ENCODE measurements around the gene MOCS1. TPM values are rescaled to one million over a fixed set of nuclear protein-coding genes. Genes with fewer than 3 reads are reported as not detected.

MOCS1 gene
- polyA plus RNA-seq, 3 donors from 2014 or later = 0.39 to 0.93 (median 0.59) TPM

DNA sequence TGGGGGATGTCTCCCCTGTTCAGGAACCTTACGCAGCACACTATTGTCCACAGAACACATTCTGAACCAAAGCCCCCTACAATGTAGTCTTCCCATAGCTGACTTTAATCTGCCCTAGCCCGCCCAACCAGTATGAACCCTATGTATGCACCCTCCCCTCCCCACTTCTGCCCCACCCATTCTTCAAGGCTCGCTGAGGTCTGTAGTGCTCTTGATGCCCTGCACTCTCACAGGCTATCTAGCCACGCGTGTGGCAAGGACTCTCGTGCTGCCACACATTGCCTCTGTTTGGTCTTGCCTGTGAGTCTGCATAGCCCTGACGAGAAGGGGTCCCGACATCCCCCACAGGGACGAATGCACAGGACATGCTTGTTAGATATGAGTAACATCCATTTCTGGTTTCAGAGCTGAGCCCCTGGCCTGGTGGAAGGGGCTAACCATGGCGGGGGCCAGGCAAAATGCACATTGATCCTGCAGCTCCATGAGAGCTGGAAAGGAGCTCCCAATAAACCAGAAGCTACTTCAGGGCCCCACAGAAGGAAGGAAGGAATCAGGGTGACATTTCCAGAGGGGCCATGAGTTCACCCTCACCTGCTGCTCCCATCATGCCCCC is 22.6 kb downstream of the MOCS1 start:
- no peaks in the 10 kb centered on the region for H3K4me1 Mint-ChIP-seq
- H3K36me3 Mint-ChIP-seq = peaks cover 0 to 5% (median 0%) of the 10 kb centered on the region in 3 donors
- no peaks in the 10 kb centered on the region for H3K9me3 Mint-ChIP-seq
- H3K27me3 Mint-ChIP-seq (ENCODE audit: low read depth in 3 of 3) = no peaks in the 10 kb centered on the region
- H3K27ac Mint-ChIP-seq = no peak overlapping the region
- DNase-seq = no peak
- H3K4me3 Mint-ChIP-seq = no peak overlapping the region

DNA sequence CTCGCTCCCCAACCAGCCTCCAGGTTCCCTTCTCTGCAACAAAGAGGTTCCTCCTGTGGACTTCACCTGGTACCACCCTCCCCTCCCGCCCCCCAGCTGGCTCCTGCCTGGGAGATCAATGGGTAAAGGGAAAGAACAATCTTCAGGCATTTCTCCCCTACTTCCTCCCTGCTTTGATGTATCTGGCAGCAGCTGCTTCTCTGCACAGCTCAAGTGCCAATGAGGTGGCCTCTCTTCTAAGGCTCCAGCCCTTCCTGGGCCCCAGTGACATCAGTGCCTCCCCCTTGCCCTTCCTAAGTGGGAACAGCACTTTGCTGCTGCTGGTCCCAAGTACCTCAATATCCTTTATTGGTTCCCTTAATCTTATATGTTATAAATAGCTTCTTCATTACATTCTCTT is 23.5 kb downstream of the MOCS1 start:
- H3K9me3 Mint-ChIP-seq = no peaks in the 10 kb centered on the region
- peaks cover 0 to 2% (median 0%) of the 10 kb centered on the region in 3 donors for H3K27me3 Mint-ChIP-seq (ENCODE audit: low read depth in 3 of 3)
- DNase-seq = no peak
- H3K27ac Mint-ChIP-seq = no peak overlapping the region
- H3K4me3 Mint-ChIP-seq = no peak overlapping the region
- H3K4me1 Mint-ChIP-seq = no peaks in the 10 kb centered on the region
- peaks cover 0 to 5% (median 0%) of the 10 kb centered on the region in 3 donors for H3K36me3 Mint-ChIP-seq

- Mint-ChIP-seq H3K9me3 (no peaks in the 10 kb centered on the region), H3K27ac (no peak overlapping the region), H3K27me3 (ENCODE audit: low read depth in 3 of 3) (peaks cover 0 to 2% (median 0%) of the 10 kb centered on the region in 3 donors), H3K36me3 (peaks cover 0 to 5% (median 0%) of the 10 kb centered on the region in 3 donors), H3K4me3 (no peak overlapping the region), H3K4me1 (no peaks in the 10 kb centered on the region)
- DNase-seq = no peak
These were observed 24.1 kb downstream of the MOCS1 start for GRCh38 chr6:39910164-39910563.

- H3K27me3 Mint-ChIP-seq (ENCODE audit: low read depth in 3 of 3) = peaks cover 0 to 2% (median 0%) of the 10 kb centered on the region in 3 donors
- H3K27ac Mint-ChIP-seq = no peak overlapping the region
- H3K4me3 Mint-ChIP-seq = no peak overlapping the region
- H3K9me3 Mint-ChIP-seq = no peaks in the 10 kb centered on the region
- DNase-seq = no peak
- no peaks in the 10 kb centered on the region for H3K4me1 Mint-ChIP-seq
- H3K36me3 Mint-ChIP-seq = peaks cover 0 to 5% (median 0%) of the 10 kb centered on the region in 3 donors
These were observed 24.6 kb downstream of the MOCS1 start for GRCh38 chr6:39909701-39910100.

GRCh38 chr6:39908838-39909583 is 25.3 kb downstream of the MOCS1 start:
- H3K27ac Mint-ChIP-seq = no peak overlapping the region
- peaks cover 0 to 2% (median 0%) of the 10 kb centered on the region in 3 donors for H3K27me3 Mint-ChIP-seq (ENCODE audit: low read depth in 3 of 3)
- no peak for DNase-seq
- H3K4me1 Mint-ChIP-seq = no peaks in the 10 kb centered on the region
- peaks cover 0 to 5% (median 0%) of the 10 kb centered on the region in 3 donors for H3K36me3 Mint-ChIP-seq
- H3K4me3 Mint-ChIP-seq = no peak overlapping the region
- H3K9me3 Mint-ChIP-seq = no peaks in the 10 kb centered on the region

DNA sequence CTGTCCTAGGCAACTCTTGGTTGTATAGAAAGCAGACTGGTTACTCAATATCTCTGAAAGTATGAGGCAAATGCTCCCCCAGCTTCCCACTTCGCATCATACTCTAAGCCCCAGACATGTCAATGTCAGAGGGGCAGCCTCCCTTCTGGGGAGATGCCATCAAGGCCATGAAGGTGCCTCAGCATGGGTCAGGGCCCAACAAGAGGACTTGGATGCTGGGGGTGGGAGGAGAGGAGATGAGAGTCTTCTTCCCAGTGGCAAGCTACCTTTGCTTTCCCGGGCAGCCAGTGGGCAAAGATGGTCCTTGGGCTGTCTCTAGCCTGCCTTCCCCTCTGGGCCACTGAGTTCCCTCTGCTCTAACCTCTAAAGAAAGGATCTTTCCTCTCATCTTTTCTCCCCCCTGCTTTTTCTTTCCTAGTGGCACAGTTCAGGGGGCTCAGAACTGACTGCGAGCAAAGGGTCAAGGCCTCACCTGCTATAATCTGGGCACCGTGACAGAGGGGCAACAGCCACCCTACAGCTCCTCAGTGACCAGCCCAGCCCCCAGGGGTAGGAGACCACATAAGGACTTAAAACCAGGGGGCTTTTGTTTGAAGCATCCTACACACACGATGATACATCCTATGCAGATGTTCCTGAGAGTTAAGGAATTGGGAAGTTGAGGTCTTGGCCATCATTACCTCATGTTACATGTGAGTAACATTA is 26.2 kb downstream of the MOCS1 start:
- Mint-ChIP-seq H3K27ac (no peak overlapping the region), H3K4me1 (no peaks in the 10 kb centered on the region), H3K4me3 (no peak overlapping the region), H3K9me3 (no peaks in the 10 kb centered on the region), H3K27me3 (ENCODE audit: low read depth in 3 of 3) (peaks cover 0 to 2% (median 0%) of the 10 kb centered on the region in 3 donors), H3K36me3 (peaks cover 0 to 5% (median 0%) of the 10 kb centered on the region in 3 donors)
- no peak for DNase-seq

DNA sequence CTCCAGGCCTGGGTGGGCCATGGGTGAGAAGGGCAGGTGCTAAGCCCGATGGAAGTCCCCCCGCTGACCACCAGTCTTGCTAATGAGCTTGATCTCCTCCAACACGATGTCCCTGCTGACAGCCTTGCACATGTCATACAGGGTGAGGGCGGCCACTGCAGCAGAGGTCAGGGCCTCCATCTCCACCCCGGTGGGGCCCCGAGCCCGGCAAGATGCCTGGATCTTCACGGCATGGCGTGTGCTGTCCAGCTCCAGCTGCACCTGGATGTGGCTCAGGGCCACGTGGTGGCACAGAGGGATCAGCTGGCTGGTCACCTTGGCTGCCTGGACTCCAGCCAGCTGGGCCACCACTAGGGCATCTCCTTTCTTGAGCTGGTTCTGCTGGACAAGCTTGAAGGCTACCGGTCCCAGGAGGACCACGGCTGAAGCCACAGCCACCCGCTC is 27.9 kb downstream of the MOCS1 start:
- Mint-ChIP-seq H3K27ac (no peak overlapping the region), H3K36me3 (peaks cover 0 to 4% (median 0%) of the 10 kb centered on the region in 3 donors), H3K27me3 (ENCODE audit: low read depth in 3 of 3) (peaks cover 0 to 3% (median 1%) of the 10 kb centered on the region in 3 donors), H3K9me3 (no peaks in the 10 kb centered on the region), H3K4me3 (no peak overlapping the region), H3K4me1 (no peaks in the 10 kb centered on the region)
- no peak for DNase-seq

GRCh38 chr6:39905640-39905975 is 28.7 kb downstream of the MOCS1 start:
- Mint-ChIP-seq H3K4me1 (no peaks in the 10 kb centered on the region), H3K36me3 (no peaks in the 10 kb centered on the region), H3K4me3 (no peak overlapping the region), H3K27ac (no peak overlapping the region), H3K9me3 (no peaks in the 10 kb centered on the region), H3K27me3 (ENCODE audit: low read depth in 3 of 3) (peaks cover 0 to 5% (median 1%) of the 10 kb centered on the region in 3 donors)
- DNase-seq = no peak

DNA sequence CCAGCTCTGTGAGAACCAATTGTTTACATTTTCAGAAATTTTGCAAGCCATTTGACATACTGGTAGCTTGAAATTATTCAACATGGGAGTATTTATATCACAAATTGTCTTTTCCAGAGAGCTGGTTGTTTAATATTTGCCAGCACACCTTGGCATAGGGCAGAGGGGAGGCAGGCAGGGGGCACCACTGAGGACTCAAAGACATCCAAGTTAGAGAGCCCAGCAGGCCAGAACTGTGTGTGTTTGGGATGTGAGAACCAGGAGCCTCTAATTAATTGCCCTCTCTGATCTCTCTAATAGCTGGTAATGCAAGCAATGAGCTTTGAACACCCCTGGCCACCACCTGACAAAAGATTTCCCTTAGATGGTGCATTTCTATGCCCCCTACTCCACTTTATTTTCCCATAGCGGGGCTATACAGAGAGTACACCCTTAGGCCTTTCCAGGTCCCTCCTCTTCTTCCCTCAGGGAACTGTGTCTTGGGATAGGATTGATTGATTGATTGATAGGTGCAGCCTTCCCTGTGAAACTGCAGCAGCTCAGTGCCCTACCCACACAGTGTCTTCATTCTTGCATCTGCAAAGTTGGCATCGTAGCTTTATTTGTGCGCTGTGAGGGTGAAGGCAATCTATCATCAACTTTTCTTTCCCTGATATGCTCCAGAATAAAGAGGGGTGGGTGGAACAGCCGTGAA is 29.2 kb downstream of the MOCS1 start:
- H3K27me3 Mint-ChIP-seq (ENCODE audit: low read depth in 3 of 3) = peaks cover 0 to 5% (median 1%) of the 10 kb centered on the region in 3 donors
- no peaks in the 10 kb centered on the region for H3K36me3 Mint-ChIP-seq
- no peak for DNase-seq
- H3K27ac Mint-ChIP-seq = no peak overlapping the region
- no peak overlapping the region for H3K4me3 Mint-ChIP-seq
- no peaks in the 10 kb centered on the region for H3K4me1 Mint-ChIP-seq
- H3K9me3 Mint-ChIP-seq = no peaks in the 10 kb centered on the region

- no peak for DNase-seq
- H3K4me3 Mint-ChIP-seq = no peak overlapping the region
- H3K9me3 Mint-ChIP-seq = no peaks in the 10 kb centered on the region
- H3K27ac Mint-ChIP-seq = no peak overlapping the region
- peaks cover 0 to 5% (median 1%) of the 10 kb centered on the region in 3 donors for H3K27me3 Mint-ChIP-seq (ENCODE audit: low read depth in 3 of 3)
- no peaks in the 10 kb centered on the region for H3K36me3 Mint-ChIP-seq
- no peaks in the 10 kb centered on the region for H3K4me1 Mint-ChIP-seq
These were observed 30.6 kb downstream of the MOCS1 start for GRCh38 chr6:39903656-39904055.

- DNase-seq = no peak
- H3K27me3 Mint-ChIP-seq (ENCODE audit: low read depth in 3 of 3) = peaks cover 0 to 5% (median 1%) of the 10 kb centered on the region in 3 donors
- no peak overlapping the region for H3K4me3 Mint-ChIP-seq
- no peak overlapping the region for H3K27ac Mint-ChIP-seq
- no peaks in the 10 kb centered on the region for H3K9me3 Mint-ChIP-seq
- H3K36me3 Mint-ChIP-seq = no peaks in the 10 kb centered on the region
- H3K4me1 Mint-ChIP-seq = no peaks in the 10 kb centered on the region
These were observed 31.3 kb downstream of the MOCS1 start for GRCh38 chr6:39902786-39903465.

DNA sequence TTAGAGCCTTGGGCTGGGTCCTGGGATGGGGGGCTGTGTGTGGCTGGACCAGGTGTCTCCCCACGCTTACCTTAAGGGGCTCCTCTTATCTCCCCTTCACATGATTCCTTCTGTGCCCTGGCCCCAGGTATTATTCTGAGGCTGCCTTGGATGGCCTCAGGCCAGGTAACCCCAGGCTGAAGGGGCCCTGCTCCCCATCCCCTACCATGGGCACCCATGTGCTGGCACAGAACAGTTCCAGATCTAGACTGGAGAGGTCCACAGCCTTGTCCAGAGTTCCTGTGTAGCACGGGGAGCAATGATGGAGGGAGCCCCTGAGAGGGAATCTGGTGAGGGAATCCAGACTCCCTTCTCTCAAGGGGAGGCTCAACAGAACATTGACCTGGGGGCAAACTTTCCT is 32.1 kb downstream of the MOCS1 start:
- no peak overlapping the region for H3K4me3 Mint-ChIP-seq
- DNase-seq = no peak
- H3K4me1 Mint-ChIP-seq = no peaks in the 10 kb centered on the region
- H3K36me3 Mint-ChIP-seq = no peaks in the 10 kb centered on the region
- peaks cover 0 to 5% (median 1%) of the 10 kb centered on the region in 3 donors for H3K27me3 Mint-ChIP-seq (ENCODE audit: low read depth in 3 of 3)
- no peaks in the 10 kb centered on the region for H3K9me3 Mint-ChIP-seq
- no peak overlapping the region for H3K27ac Mint-ChIP-seq

GRCh38 chr6:39901670-39902069 is 32.6 kb downstream of the MOCS1 start:
- H3K9me3 Mint-ChIP-seq = peaks cover 0 to 1% (median 0%) of the 10 kb centered on the region in 6 donors
- H3K27ac Mint-ChIP-seq = no peak overlapping the region
- DNase-seq = no peak
- H3K4me3 Mint-ChIP-seq = no peak overlapping the region
- no peaks in the 10 kb centered on the region for H3K4me1 Mint-ChIP-seq
- H3K36me3 Mint-ChIP-seq = no peaks in the 10 kb centered on the region
- H3K27me3 Mint-ChIP-seq (ENCODE audit: low read depth in 3 of 3) = peaks cover under 1 to 5% (median 1%) of the 10 kb centered on the region in 3 donors
